A549 (cell line): ENCODE data around the gene SDSL. TPM values are rescaled to one million over a fixed set of nuclear protein-coding genes. Genes with fewer than 3 reads are reported as not detected.

Source experiments
- ATAC-seq, 2 experiments: fragments of 200-7000 bp in 1 of 2; fragments of >200 bp in 1 of 2; cut with Nextera tagmentation in 1 of 2; cut with Tn5 transposase in 1 of 2; 3 replicates each; pipeline versions ENCODE4 v1.8.0 to v1.9.1; 2018 to 2020; ENCODE audit warnings: mild to moderate bottlenecking in 1 of 2, moderate library complexity in 1 of 2
- CTCF ChIA-PET: fragments of 300-600 bp; sonication (Branson Sonifier 250); formaldehyde crosslinking; extraction: SDS; loops from one replicate; lab custom pipeline; 2021; ENCODE audit warnings: antibody characterized with exemption, inconsistent platforms; lab: Yijun Ruan, JAX
- POLR2A ChIA-PET: fragments of 350-600 bp; formaldehyde crosslinking; extraction: SDS; loops from one replicate; lab custom pipeline; 2021; ENCODE audit warnings: antibody characterized with exemption, inconsistent platforms; lab: Yijun Ruan, JAX
- DNase-seq, 2 experiments: peaks; one replicate each; pipeline versions ENCODE4 v3.0.0 to v3.0.0-alpha.2; 2011 to 2016; ENCODE audit warnings: low read depth in 1 of 2, low spot score in 1 of 2
- FAIRE-seq: peaks from 2 replicates; lab custom pipeline; 2011; peaks lifted over from hg19 to GRCh38; lab: Jason Lieb, UNC
- H3K27ac ChIP-seq, 2 experiments: fragments of >200 bp; sonication (Bioruptor Twin); formaldehyde crosslinking; 3 replicates each; pipeline ENCODE4 v1.5.1; 2016 to 2017
- H3K4me1 ChIP-seq: fragments of >200 bp; sonication (Bioruptor Twin); formaldehyde crosslinking; 3 replicates; pipeline ENCODE4 v1.6.1; 2016
- H3K4me2 ChIP-seq: fragments of >200 bp; sonication (Bioruptor Twin); formaldehyde crosslinking; 3 replicates; pipeline ENCODE4 v1.6.1; 2016
- H3K4me3 ChIP-seq: fragments of >200 bp; sonication (Bioruptor Twin); formaldehyde crosslinking; 3 replicates; pipeline ENCODE4 v1.5.1; 2016
- H3K9me3 ChIP-seq: fragments of >200 bp; sonication (Bioruptor Twin); formaldehyde crosslinking; 3 replicates; pipeline ENCODE4 v1.6.1; 2016
- EHF ChIP-seq: fragments of 250-450 bp; sonication (Bioruptor Pico); IDR thresholded peaks from 2 replicates; pipeline ENCODE4 v1.5.0; 2020; ENCODE audit warnings: mild to moderate bottlenecking
- HOXB5 ChIP-seq: fragments of 250-450 bp; sonication (Bioruptor Pico); IDR thresholded peaks from 2 replicates; pipeline ENCODE4 v1.5.0; 2020; ENCODE audit warnings: mild to moderate bottlenecking, moderate library complexity
- MAFK ChIP-seq: fragments of 450-650 bp; IDR thresholded peaks from 2 replicates; pipeline ENCODE4 v1.6.1; 2014; ENCODE audit not compliant: partially characterized antibody
- NFE2L2 ChIP-seq: fragments of 150-350 bp; conservative IDR thresholded peaks from 2 replicates; pipeline ENCODE4 v1.6.1; 2014; ENCODE audit warnings: low read length
- WGBS: methylation state at CpG from one replicate; pipeline ENCODE4 v1.1.6; 2017; ENCODE audit errors: missing lambda C conversion rate; 5-methylcytosine and 5-hydroxymethylcytosine counted together
- polyA plus RNA-seq, 4 experiments: library from polyadenylated mRNA; depleted of rRNA in 3 of 4; stranded (reverse); fragments of >200 nt; fragmentation: RNase III in 1 of 4; extraction: RNeasy Plus Mini Kit Qiagen cat#74134 plus additional on column Dnase treatment in 1 of 4; gene quantifications; 2 replicates in 3 of 4; 3 replicates in 1 of 4; pipeline ENCODE4 v1.2.3, GENCODE V29; 2011 to 2017

Gene SDSL
- polyA plus RNA-seq, 2 of the 4 experiments (the other 2 are of a cell fraction) = 21.0 to 26.7 TPM

DNA sequence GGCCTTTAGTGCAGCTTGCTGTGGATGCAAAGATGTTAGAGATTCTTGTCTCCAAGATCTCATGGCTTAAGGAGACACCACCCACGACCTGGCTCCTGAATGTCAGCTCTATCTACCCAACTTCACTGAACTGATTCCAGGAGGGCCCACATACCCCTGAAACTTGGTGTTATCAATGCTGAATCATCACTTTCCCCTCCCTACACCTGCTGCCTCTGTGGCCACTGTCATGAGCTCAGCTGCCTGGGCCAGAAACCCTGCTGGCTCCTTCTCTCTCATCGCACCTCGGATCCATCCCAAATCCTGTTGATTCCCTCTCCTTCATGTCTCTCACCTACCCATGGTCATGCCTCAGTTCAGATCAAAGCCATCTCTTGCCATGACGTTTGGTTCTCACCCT lies 64.5 kb downstream of the SDSL start:
- DNase-seq = no peak
- FAIRE-seq = no peak
- ATAC-seq = no peak
- no peak overlapping the region for H3K4me3 ChIP-seq
- no peak overlapping the region for H3K4me2 ChIP-seq
- CTCF ChIA-PET = interaction anchor here (1.1 kb wide), 1 partner anchor 25 kb away, joined by 3 read pairs; no protein-coding TSS in a partner anchor
- H3K4me1 ChIP-seq = no peaks in the 10 kb centered on the region
- under 1% methylated on average over 4 of the region's 4 CpGs for WGBS
- POLR2A ChIA-PET = no interaction called here
- no peak overlapping the region for H3K27ac ChIP-seq
- TF ChIP-seq HOXB5 (CRISPR knock-in tag) = no peak
- TF ChIP-seq NFE2L2 = no peak
- peak; percentile 87 for TF ChIP-seq MAFK
- TF ChIP-seq EHF (CRISPR knock-in tag) = no peak
- no peaks in the 10 kb centered on the region for H3K9me3 ChIP-seq

Other genes with a start within 250 kb of the SDSL start
- gene DDX54, start 236.9 kb upstream of the SDSL start, polyA plus RNA-seq (2011; rRNA removed) = 60.6 and 62.4 TPM in 2 replicates
- 55.9 to 64.5 TPM (median 62.2 TPM) in 3 replicates for gene DDX54, start 236.9 kb upstream of the SDSL start, polyA plus RNA-seq (2017; fragmentation: RNase III; extraction: RNeasy Plus Mini Kit Qiagen cat#74134 plus additional on column Dnase treatment)
- gene RITA1, start 236.7 kb upstream of the SDSL start, polyA plus RNA-seq (2011; rRNA removed) = 16.7 and 18.6 TPM in 2 replicates
- 19.6 to 20.5 TPM (median 19.8 TPM) in 3 replicates for gene RITA1, start 236.7 kb upstream of the SDSL start, polyA plus RNA-seq (2017; fragmentation: RNase III; extraction: RNeasy Plus Mini Kit Qiagen cat#74134 plus additional on column Dnase treatment)
- gene TPCN1, start 200.9 kb upstream of the SDSL start, polyA plus RNA-seq (2011; rRNA removed) = 24.1 and 28.7 TPM in 2 replicates
- gene TPCN1, start 200.9 kb upstream of the SDSL start, polyA plus RNA-seq (2017; fragmentation: RNase III; extraction: RNeasy Plus Mini Kit Qiagen cat#74134 plus additional on column Dnase treatment) = 20.5 to 21.9 TPM (median 21.0 TPM) in 3 replicates
- 11.0 and 14.4 TPM in 2 replicates for gene SLC8B1, start 87.3 kb upstream of the SDSL start, polyA plus RNA-seq (2011; rRNA removed)
- gene SLC8B1, start 87.3 kb upstream of the SDSL start, polyA plus RNA-seq (2017; fragmentation: RNase III; extraction: RNeasy Plus Mini Kit Qiagen cat#74134 plus additional on column Dnase treatment) = 9.7 to 12.2 TPM (median 11.3 TPM) in 3 replicates
- gene PLBD2, start 63.8 kb upstream of the SDSL start, polyA plus RNA-seq (2011; rRNA removed) = 13.2 and 22.3 TPM in 2 replicates
- 21.9 to 25.9 TPM (median 25.8 TPM) in 3 replicates for gene PLBD2, start 63.8 kb upstream of the SDSL start, polyA plus RNA-seq (2017; fragmentation: RNase III; extraction: RNeasy Plus Mini Kit Qiagen cat#74134 plus additional on column Dnase treatment)
- 3.7 and 3.9 TPM in 2 replicates for gene SDS, start 18.5 kb upstream of the SDSL start, polyA plus RNA-seq (2011; rRNA removed)
- 5.4 to 7.3 TPM (median 6.5 TPM) in 3 replicates for gene SDS, start 18.5 kb upstream of the SDSL start, polyA plus RNA-seq (2017; fragmentation: RNase III; extraction: RNeasy Plus Mini Kit Qiagen cat#74134 plus additional on column Dnase treatment)
- gene LHX5, start 49.5 kb downstream of the SDSL start, polyA plus RNA-seq (2011; rRNA removed) = not detected in 2 replicates
- not detected in 3 replicates for gene LHX5, start 49.5 kb downstream of the SDSL start, polyA plus RNA-seq (2017; fragmentation: RNase III; extraction: RNeasy Plus Mini Kit Qiagen cat#74134 plus additional on column Dnase treatment)